ENCODE results near the gene PTPA. TPM values are rescaled to one million over a fixed set of nuclear protein-coding genes. Genes with fewer than 3 reads are reported as not detected.

The PTPA gene
- total RNA-seq, 1 experiment from 2014 or later = 76.2 TPM

- no TSS peak for BruUV-seq (replicated peaks)
- Mint-ChIP-seq H3K36me3 (ENCODE audit: insufficient read depth, unreplicated experiment) (peaks cover 3% of the 10 kb centered on the region), H3K27ac (ENCODE audit: unreplicated experiment) (no peak overlapping the region), H3K9me3 (ENCODE audit: low read depth, unreplicated experiment) (no peaks in the 10 kb centered on the region), H3K4me3 (ENCODE audit: low read depth, unreplicated experiment) (no peak overlapping the region), H3K27me3 (ENCODE audit: unreplicated experiment) (no peaks in the 10 kb centered on the region), H3K4me1 (ENCODE audit: low read depth, unreplicated experiment) (no peaks in the 10 kb centered on the region)
- DNase-seq = no peak
- CTCF ChIA-PET = no interaction called here
- TF ChIP-seq, protein P1, sequence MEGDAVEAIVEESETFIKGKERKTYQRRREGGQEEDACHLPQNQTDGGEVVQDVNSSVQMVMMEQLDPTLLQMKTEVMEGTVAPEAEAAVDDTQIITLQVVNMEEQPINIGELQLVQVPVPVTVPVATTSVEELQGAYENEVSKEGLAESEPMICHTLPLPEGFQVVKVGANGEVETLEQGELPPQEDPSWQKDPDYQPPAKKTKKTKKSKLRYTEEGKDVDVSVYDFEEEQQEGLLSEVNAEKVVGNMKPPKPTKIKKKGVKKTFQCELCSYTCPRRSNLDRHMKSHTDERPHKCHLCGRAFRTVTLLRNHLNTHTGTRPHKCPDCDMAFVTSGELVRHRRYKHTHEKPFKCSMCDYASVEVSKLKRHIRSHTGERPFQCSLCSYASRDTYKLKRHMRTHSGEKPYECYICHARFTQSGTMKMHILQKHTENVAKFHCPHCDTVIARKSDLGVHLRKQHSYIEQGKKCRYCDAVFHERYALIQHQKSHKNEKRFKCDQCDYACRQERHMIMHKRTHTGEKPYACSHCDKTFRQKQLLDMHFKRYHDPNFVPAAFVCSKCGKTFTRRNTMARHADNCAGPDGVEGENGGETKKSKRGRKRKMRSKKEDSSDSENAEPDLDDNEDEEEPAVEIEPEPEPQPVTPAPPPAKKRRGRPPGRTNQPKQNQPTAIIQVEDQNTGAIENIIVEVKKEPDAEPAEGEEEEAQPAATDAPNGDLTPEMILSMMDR (IDR thresholded peaks at IDR 0.05; ENCODE audit: unreplicated experiment) = no peak
- intact Hi-C loops (cut with micrococcal nuclease; ENCODE audit: unreplicated experiment) = no loop called here
Observed at GRCh38 chr9:129100383-129101169, 10.6 kb upstream of the PTPA start.

GRCh38 chr9:129101279-129101678, 9.9 kb upstream of the PTPA start:
- intact Hi-C loops (cut with micrococcal nuclease; ENCODE audit: unreplicated experiment) = no loop called here
- H3K4me3 Mint-ChIP-seq (ENCODE audit: low read depth, unreplicated experiment) = no peak overlapping the region
- DNase-seq = no peak
- no peaks in the 10 kb centered on the region for H3K9me3 Mint-ChIP-seq (ENCODE audit: low read depth, unreplicated experiment)
- H3K27ac Mint-ChIP-seq (ENCODE audit: unreplicated experiment) = no peak overlapping the region
- CTCF ChIA-PET = no interaction called here
- no peaks in the 10 kb centered on the region for H3K27me3 Mint-ChIP-seq (ENCODE audit: unreplicated experiment)
- TF ChIP-seq, protein P1 (IDR thresholded peaks at IDR 0.05; ENCODE audit: unreplicated experiment) = no peak
- H3K4me1 Mint-ChIP-seq (ENCODE audit: low read depth, unreplicated experiment) = no peaks in the 10 kb centered on the region
- BruUV-seq (replicated peaks) = no TSS peak
- H3K36me3 Mint-ChIP-seq (ENCODE audit: insufficient read depth, unreplicated experiment) = no peaks in the 10 kb centered on the region

DNA sequence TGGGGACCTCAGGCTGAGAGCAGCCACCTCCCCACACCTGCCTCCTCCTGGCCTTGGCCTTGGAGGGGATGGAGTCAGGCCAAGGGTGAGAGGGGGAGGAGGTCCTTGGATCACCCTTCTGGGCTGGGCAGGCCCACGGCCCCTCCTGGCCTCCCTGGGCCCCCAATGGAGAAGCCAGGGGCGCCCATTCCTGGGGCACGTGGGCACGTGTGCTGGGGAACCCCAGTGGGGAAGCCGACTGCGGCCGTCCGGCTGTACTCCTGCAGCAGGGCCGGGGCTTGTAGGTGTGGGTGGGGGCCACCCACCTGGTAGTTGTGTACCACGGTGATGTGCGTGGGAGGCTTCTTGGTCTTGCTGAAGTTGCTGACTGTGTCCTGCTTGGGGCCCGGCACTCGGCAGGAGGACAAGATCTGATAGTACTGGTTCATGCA, 9.1 kb upstream of the PTPA start:
- Mint-ChIP-seq H3K36me3 (ENCODE audit: insufficient read depth, unreplicated experiment) (no peaks in the 10 kb centered on the region), H3K27ac (ENCODE audit: unreplicated experiment) (no peak overlapping the region), H3K9me3 (ENCODE audit: low read depth, unreplicated experiment) (no peaks in the 10 kb centered on the region), H3K27me3 (ENCODE audit: unreplicated experiment) (no peaks in the 10 kb centered on the region), H3K4me1 (ENCODE audit: low read depth, unreplicated experiment) (no peaks in the 10 kb centered on the region), H3K4me3 (ENCODE audit: low read depth, unreplicated experiment) (no peak overlapping the region)
- intact Hi-C loops (cut with micrococcal nuclease; ENCODE audit: unreplicated experiment) = no loop called here
- no TSS peak for BruUV-seq (replicated peaks)
- TF ChIP-seq, protein P1 (IDR thresholded peaks at IDR 0.05; ENCODE audit: unreplicated experiment) = no peak
- DNase-seq = no peak
- CTCF ChIA-PET = no interaction called here

DNA sequence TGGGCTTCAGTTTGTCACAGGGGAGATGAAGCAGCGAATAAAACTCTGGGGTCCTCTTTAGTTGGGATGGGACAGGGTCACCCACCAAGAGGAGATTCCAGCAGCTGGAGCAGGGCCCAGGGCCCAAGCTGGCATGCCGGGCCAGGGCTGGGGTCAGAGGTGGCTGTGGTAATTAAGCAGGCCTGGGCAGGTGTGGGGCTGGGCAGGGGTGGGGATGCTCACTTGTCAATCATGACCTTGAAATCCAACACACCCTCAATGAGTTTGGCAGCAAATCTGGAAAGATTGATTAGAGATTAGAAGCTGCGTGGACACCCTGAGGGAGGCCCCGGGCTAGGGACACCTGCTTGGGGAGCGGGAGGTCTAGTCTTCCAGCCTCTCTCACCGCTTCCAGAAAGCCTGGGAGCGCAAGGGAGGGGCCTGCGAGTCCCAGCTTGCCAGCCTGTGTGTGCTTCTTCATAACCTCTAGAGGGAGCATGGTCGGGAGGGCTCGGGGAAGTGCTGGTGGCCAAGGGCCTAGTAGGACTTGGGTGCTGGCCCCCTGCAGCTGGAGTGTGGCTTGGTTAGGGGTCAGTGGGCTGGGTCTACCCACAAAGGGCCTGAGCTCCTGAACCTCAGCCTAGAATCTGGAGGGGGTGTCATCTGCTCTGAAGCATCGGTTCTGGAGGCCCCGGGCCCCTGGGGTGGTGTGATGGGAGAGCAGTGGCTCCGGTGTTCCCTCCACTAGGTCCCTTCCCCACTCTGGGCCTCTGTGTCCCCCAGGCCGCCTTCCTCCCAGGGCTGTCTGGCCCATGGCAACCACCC, 8.2 kb upstream of the PTPA start:
- TF ChIP-seq, protein P1 (IDR thresholded peaks at IDR 0.05; ENCODE audit: unreplicated experiment) = no peak
- Mint-ChIP-seq H3K36me3 (ENCODE audit: insufficient read depth, unreplicated experiment) (no peaks in the 10 kb centered on the region), H3K4me1 (ENCODE audit: low read depth, unreplicated experiment) (no peaks in the 10 kb centered on the region), H3K9me3 (ENCODE audit: low read depth, unreplicated experiment) (no peaks in the 10 kb centered on the region), H3K27ac (ENCODE audit: unreplicated experiment) (no peak overlapping the region), H3K4me3 (ENCODE audit: low read depth, unreplicated experiment) (no peak overlapping the region), H3K27me3 (ENCODE audit: unreplicated experiment) (no peaks in the 10 kb centered on the region)
- peak; percentile 50 for DNase-seq
- no TSS peak for BruUV-seq (replicated peaks)
- CTCF ChIA-PET = no interaction called here
- intact Hi-C loops (cut with micrococcal nuclease; ENCODE audit: unreplicated experiment) = no loop called here

All from Calu3 (cell line).